ENCODE results near the gene MSANTD3.

GRCh38 chr9:100436571-100436970, 9.6 kb downstream of the MSANTD3 start:
- TF ChIP-seq CTCF (IDR thresholded peaks at IDR 0.05; ENCODE audit: borderline replicate concordance, extremely low read depth, low read length, poor library complexity, severe bottlenecking), result no peak
- no peak for TF ChIP-seq EZH2 (IDR thresholded peaks at IDR 0.05; ENCODE audit: borderline replicate concordance, low read depth, low read length, severe bottlenecking)
